ENCODE data around the gene FAS. TPM values are rescaled to one million over a fixed set of nuclear protein-coding genes. Genes with fewer than 3 reads are reported as not detected.

Gene FAS
- total and polyA plus RNA-seq, 4 donors: 10.5 to 74.7 (median 36.3) TPM

DNA sequence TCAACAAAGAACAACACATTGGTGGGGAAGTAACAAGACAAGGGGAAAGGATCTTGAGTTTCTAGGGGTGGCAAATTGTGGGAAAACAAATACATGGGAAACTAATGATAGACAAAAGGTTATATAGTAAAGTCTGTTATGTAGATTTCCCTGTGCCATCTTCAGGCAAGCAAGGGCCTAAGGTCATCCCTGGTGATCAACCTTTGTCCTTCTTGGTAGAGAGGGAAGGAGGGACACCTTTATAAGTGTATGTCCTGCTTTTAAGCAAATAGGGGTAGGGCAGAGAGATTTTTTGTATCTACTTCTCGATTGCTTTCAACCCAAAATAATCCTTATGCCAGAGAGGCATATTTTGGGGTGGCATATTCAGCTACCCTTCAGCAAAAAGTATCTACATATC, 26.2 kb upstream of the FAS start:
- 89 to 90% methylated on average over 1 of the region's 1 CpG for WGBS, 2 donors
- no peaks in the 10 kb centered on the region for H3K27me3 ChIP-seq (ENCODE audit: control insufficient read depth in 3 of 3, insufficient read depth in 3 of 3, low read length in 2 of 3)
- no peak for DNase-seq
- TF ChIP-seq, protein P1, sequence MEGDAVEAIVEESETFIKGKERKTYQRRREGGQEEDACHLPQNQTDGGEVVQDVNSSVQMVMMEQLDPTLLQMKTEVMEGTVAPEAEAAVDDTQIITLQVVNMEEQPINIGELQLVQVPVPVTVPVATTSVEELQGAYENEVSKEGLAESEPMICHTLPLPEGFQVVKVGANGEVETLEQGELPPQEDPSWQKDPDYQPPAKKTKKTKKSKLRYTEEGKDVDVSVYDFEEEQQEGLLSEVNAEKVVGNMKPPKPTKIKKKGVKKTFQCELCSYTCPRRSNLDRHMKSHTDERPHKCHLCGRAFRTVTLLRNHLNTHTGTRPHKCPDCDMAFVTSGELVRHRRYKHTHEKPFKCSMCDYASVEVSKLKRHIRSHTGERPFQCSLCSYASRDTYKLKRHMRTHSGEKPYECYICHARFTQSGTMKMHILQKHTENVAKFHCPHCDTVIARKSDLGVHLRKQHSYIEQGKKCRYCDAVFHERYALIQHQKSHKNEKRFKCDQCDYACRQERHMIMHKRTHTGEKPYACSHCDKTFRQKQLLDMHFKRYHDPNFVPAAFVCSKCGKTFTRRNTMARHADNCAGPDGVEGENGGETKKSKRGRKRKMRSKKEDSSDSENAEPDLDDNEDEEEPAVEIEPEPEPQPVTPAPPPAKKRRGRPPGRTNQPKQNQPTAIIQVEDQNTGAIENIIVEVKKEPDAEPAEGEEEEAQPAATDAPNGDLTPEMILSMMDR (IDR thresholded peaks at IDR 0.05; ENCODE audit: control extremely low read depth, extremely low read depth): no peak
- peaks cover 0 to 45% (median 21%) of the 10 kb centered on the region in 5 donors for H3K4me1 ChIP-seq (ENCODE audit: control insufficient read depth in 5 of 5, insufficient read depth in 5 of 5, low read length in 5 of 5)
- no peaks in the 10 kb centered on the region for H3K9me3 ChIP-seq (ENCODE audit: control insufficient read depth in 4 of 4, insufficient read depth in 3 of 4, low read length in 3 of 4)
- ATAC-seq (ENCODE audit: insufficient read depth, low FRiP score): no peak
- no peak overlapping the region for H3K4me3 ChIP-seq
- H3K9ac ChIP-seq (ENCODE audit: insufficient read depth in 1 of 2, low read length in 2 of 2): no peak overlapping the region
- no peaks in the 10 kb centered on the region for H3K36me3 ChIP-seq (ENCODE audit: control insufficient read depth in 4 of 4, insufficient read depth in 4 of 4, low read length in 4 of 4)
- H3K27ac ChIP-seq (ENCODE audit: low read depth in 1 of 2, low read length in 1 of 2): no peak overlapping the region

DNA sequence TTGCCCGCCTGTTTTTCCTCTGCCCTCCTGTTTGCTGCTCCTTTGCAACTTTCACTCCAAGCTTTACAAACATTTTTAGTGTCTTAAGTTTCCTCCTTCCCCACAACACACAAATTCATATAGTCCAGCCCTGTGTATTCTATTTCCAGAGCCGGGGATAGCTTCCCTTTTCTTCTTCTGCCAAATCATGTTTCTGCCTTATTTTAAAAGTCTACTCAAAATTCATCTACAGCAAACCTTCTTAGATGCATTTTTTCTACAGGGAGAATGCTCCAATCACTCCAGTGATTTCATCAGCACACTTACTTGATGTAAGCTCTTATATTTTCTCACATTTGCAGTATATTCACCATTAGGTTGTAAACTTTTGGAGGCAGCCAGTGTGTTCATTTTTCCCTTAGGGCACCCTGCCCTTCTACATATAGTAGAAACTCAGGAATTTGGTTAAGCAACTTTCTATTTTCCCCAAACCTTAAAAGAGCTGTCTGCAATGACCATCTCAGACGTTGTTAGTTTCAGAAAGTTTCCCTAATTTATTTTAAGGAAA, 25.7 kb upstream of the FAS start:
- Histone ChIP-seq H3K9me3 (ENCODE audit: control insufficient read depth in 4 of 4, insufficient read depth in 3 of 4, low read length in 3 of 4) (no peaks in the 10 kb centered on the region), H3K27me3 (ENCODE audit: control insufficient read depth in 3 of 3, insufficient read depth in 3 of 3, low read length in 2 of 3) (no peaks in the 10 kb centered on the region), H3K36me3 (ENCODE audit: control insufficient read depth in 4 of 4, insufficient read depth in 4 of 4, low read length in 4 of 4) (no peaks in the 10 kb centered on the region), H3K4me1 (ENCODE audit: control insufficient read depth in 5 of 5, insufficient read depth in 5 of 5, low read length in 5 of 5) (peaks cover 0 to 46% (median 21%) of the 10 kb centered on the region in 5 donors), H3K4me3 (no peak overlapping the region), H3K27ac (ENCODE audit: low read depth in 1 of 2, low read length in 1 of 2) (no peak overlapping the region), H3K9ac (ENCODE audit: insufficient read depth in 1 of 2, low read length in 2 of 2) (no peak overlapping the region)
- TF ChIP-seq, protein P1 (IDR thresholded peaks at IDR 0.05; ENCODE audit: control extremely low read depth, extremely low read depth): no peak
- ATAC-seq (ENCODE audit: insufficient read depth, low FRiP score): no peak
- 26 to 50% methylated on average over 3 of the region's 3 CpGs for WGBS, 2 donors
- DNase-seq: no peak

DNA sequence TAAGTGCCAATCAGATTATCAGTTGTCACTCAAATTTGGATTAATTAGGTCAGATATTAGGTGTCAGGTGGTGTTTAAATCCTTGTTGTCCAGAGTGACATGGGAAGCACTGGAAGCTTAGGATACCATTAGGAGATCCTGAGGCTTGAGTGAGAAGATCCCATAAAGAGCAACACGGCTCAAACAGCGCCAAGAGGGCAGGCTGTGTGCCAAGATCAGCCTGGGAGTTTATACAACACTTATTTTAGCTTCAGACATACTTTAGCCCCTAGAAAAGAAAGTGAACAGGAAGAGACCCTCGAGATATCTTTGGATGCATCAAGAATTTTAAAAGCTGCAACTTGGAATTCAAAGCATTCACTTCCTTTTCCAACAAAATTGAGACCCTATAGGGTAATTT, 23.8 kb upstream of the FAS start:
- 45 to 74% methylated on average over 3 of the region's 3 CpGs for WGBS, 2 donors
- no peak overlapping the region for H3K27ac ChIP-seq (ENCODE audit: low read depth in 1 of 2, low read length in 1 of 2)
- ATAC-seq (ENCODE audit: insufficient read depth, low FRiP score): no peak

More for the DNA sequence above, 23.8 kb upstream of the FAS start:
- H3K4me1 ChIP-seq (ENCODE audit: control insufficient read depth in 5 of 5, insufficient read depth in 5 of 5, low read length in 5 of 5): peaks cover 0 to 63% (median 22%) of the 10 kb centered on the region in 5 donors
- no peak overlapping the region for H3K9ac ChIP-seq (ENCODE audit: insufficient read depth in 1 of 2, low read length in 2 of 2)
- DNase-seq: peak; percentile 75 to 90 (median 78)
- no peaks in the 10 kb centered on the region for H3K9me3 ChIP-seq (ENCODE audit: control insufficient read depth in 4 of 4, insufficient read depth in 3 of 4, low read length in 3 of 4)
- H3K36me3 ChIP-seq (ENCODE audit: control insufficient read depth in 4 of 4, insufficient read depth in 4 of 4, low read length in 4 of 4): no peaks in the 10 kb centered on the region
- TF ChIP-seq, protein P1 (IDR thresholded peaks at IDR 0.05; ENCODE audit: control extremely low read depth, extremely low read depth): no peak
- no peak overlapping the region for H3K4me3 ChIP-seq
- H3K27me3 ChIP-seq (ENCODE audit: control insufficient read depth in 3 of 3, insufficient read depth in 3 of 3, low read length in 2 of 3): no peaks in the 10 kb centered on the region
